GM12878 (cell line): ENCODE data around the gene TFF2. TPM values are rescaled to one million over a fixed set of nuclear protein-coding genes. Genes with fewer than 3 reads are reported as not detected.
A peak's percentile ranks its signal among the peaks of the same experiment; 100 is the strongest.

Experiments used
- ATAC-seq: fragments of 200-7000 bp; cut with Tn5 transposase; 3 replicates; pipeline ENCODE4 v1.9.1; 2020; ENCODE audit warnings: mild to moderate bottlenecking, moderate library complexity
- BruUV-seq: library from RNA; stranded (reverse); fragments of 400-500 nt; replicated peaks from 2 replicates; lab custom pipeline; 2021; lab: Mats Ljungman, UMichigan
- CTCF ChIA-PET: fragments of 300-600 bp; sonication (Branson Sonifier 250); formaldehyde crosslinking; extraction: SDS; loops from one replicate; lab custom pipeline; 2021; ENCODE audit warnings: inconsistent platforms; lab: Yijun Ruan, JAX
- POLR2A ChIA-PET: fragments of 350-600 bp; formaldehyde crosslinking; extraction: SDS; loops from one replicate; lab custom pipeline; 2021; ENCODE audit warnings: inconsistent platforms; lab: Charles Lee
- RAD21 ChIA-PET: fragments of 300-600 bp; sonication (Branson Sonifier 250); formaldehyde crosslinking; loops from one replicate; lab custom pipeline; 2023; ENCODE audit warnings: antibody characterized with exemption; ENCODE audit not compliant: unreplicated experiment; lab: Charles Lee
- SMC1A ChIA-PET: fragments of 300-600 bp; sonication (Branson Sonifier 250); formaldehyde crosslinking; loops from one replicate; lab custom pipeline; 2023; ENCODE audit not compliant: unreplicated experiment, uncharacterized antibody; lab: Charles Lee
- DNase-seq: peaks from one replicate; pipeline ENCODE4 v3.0.0-alpha.2; 2011; ENCODE audit warnings: low read depth, low spot score
- FAIRE-seq: peaks from 3 replicates; lab custom pipeline; 2011; peaks lifted over from hg19 to GRCh38; lab: Jason Lieb, UNC
- H2AFZ ChIP-seq: 2 replicates; pipeline ENCODE4 v1.6.0; 2011; ENCODE audit warnings: low read depth, low read length, control low read depth; ENCODE audit not compliant: control insufficient read depth
- H3K27ac ChIP-seq: 2 replicates; pipeline ENCODE4 v1.5.1; 2011; ENCODE audit warnings: control low read depth; ENCODE audit not compliant: control insufficient read depth, insufficient read depth
- H3K27me3 ChIP-seq, 2 experiments: replicated peaks in 1 of 2; 2 replicates each; pipeline versions ENCODE4 v1.6.0 to v1.6.1; 2011; ENCODE audit warnings: low read length in 1 of 2; ENCODE audit not compliant: control insufficient read depth in 2 of 2, insufficient read depth in 2 of 2
- H3K36me3 ChIP-seq, 2 experiments: 2 replicates each; pipeline ENCODE4 v1.5.1; 2011; ENCODE audit warnings: low read length in 1 of 2; ENCODE audit not compliant: control insufficient read depth in 2 of 2, insufficient read depth in 2 of 2
- H3K4me1 ChIP-seq: 2 replicates; pipeline ENCODE4 v1.6.1; 2011; ENCODE audit warnings: mild to moderate bottlenecking, low read length, moderate library complexity, mixed read lengths; ENCODE audit not compliant: control insufficient read depth, insufficient read depth
- H3K4me2 ChIP-seq: 2 replicates; pipeline ENCODE4 v1.6.0; 2011; ENCODE audit warnings: control low read depth; ENCODE audit not compliant: control insufficient read depth, insufficient read depth
- H3K4me3 ChIP-seq: fragments of 200-600 bp; sonication (generic); 2 replicates; pipeline ENCODE4 v1.5.1; 2016
- H3K79me2 ChIP-seq: 2 replicates; pipeline ENCODE4 v1.6.0; 2011; ENCODE audit warnings: low read length; ENCODE audit not compliant: control insufficient read depth, insufficient read depth
- H3K9ac ChIP-seq: 2 replicates; pipeline ENCODE4 v1.8.0; 2011; ENCODE audit warnings: low read length, control low read depth, mixed read lengths; ENCODE audit not compliant: control insufficient read depth, insufficient read depth
- H3K9me3 ChIP-seq: replicated peaks from 3 replicates; pipeline ENCODE4 v1.5.1; 2011; ENCODE audit warnings: mild to moderate bottlenecking, low read length; ENCODE audit not compliant: control insufficient read depth, insufficient read depth
- H4K20me1 ChIP-seq: 2 replicates; pipeline ENCODE4 v1.6.0; 2011; ENCODE audit not compliant: control insufficient read depth, insufficient read depth
- FOXK2 ChIP-seq: fragments of 450-650 bp; IDR thresholded peaks from 2 replicates; pipeline ENCODE4 v1.6.1; 2017; ENCODE audit warnings: mild to moderate bottlenecking, moderate library complexity
- IRF5 ChIP-seq: fragments of 450-650 bp; IDR thresholded peaks from 2 replicates; pipeline ENCODE4 v1.6.1; 2017; ENCODE audit warnings: borderline replicate concordance
- KLF5 ChIP-seq: fragments of 450-650 bp; IDR thresholded peaks from 2 replicates; pipeline ENCODE4 v1.6.1; 2014; ENCODE audit warnings: mild to moderate bottlenecking; ENCODE audit not compliant: partially characterized antibody
- NR2C1 ChIP-seq: fragments of 450-650 bp; IDR thresholded peaks from 2 replicates; pipeline ENCODE4 v1.6.1; 2017; ENCODE audit warnings: antibody characterized with exemption, mild to moderate bottlenecking, moderate library complexity
- POLR2AphosphoS2 ChIP-seq: IDR thresholded peaks from 2 replicates; pipeline ENCODE4 v1.6.1; 2011; ENCODE audit warnings: low read depth, mild to moderate bottlenecking, low read length, improper control_type of control experiment, moderate library complexity
- SUZ12 ChIP-seq: fragments of 200-600 bp; sonication (generic); IDR thresholded peaks from one replicate; pipeline ENCODE4 v1.6.1; 2018; ENCODE audit warnings: antibody characterized with exemption, mild to moderate bottlenecking; ENCODE audit not compliant: unreplicated experiment
- ZNF592 ChIP-seq: fragments of 450-650 bp; IDR thresholded peaks from 2 replicates; pipeline ENCODE4 v1.6.1; 2017; ENCODE audit warnings: mild to moderate bottlenecking, moderate library complexity
- WGBS: methylation state at CpG from one replicate; pipeline ENCODE4 v1.1.6; 2016; ENCODE audit warnings: low lambda C conversion rate; ENCODE audit not compliant: insufficient replicate concordance, insufficient coverage; ENCODE audit errors: missing lambda C conversion rate; 5-methylcytosine and 5-hydroxymethylcytosine counted together
- in situ Hi-C: fragments of 300-500 bp; cut with MboI; formaldehyde crosslinking; loops from 9 replicates; pipeline ENCODE4 v1.14.3; 2018; ENCODE audit warnings: mixed read lengths
- intact Hi-C: fragments of 100-400 bp; cut with micrococcal nuclease; formaldehyde crosslinking; loops from one replicate; pipeline ENCODE4 v1.14.2; 2022; ENCODE audit not compliant: unreplicated experiment
- polyA plus RNA-seq, 11 experiments: library from polyadenylated mRNA; depleted of rRNA in 4 of 11; unstranded in 6 of 11; stranded (reverse) in 5 of 11; fragments of >200 nt; fragmentation: Nextera tagmentation in 4 of 11; fragmentation: Illumina TruSeq in 1 of 11; extraction: Ambion mirVana in 4 of 11; extraction: Trizol in 1 of 11; gene quantifications; 1 replicate in 1 of 11; 2 replicates in 10 of 11; pipeline versions ENCODE4 v1.2.1 to v1.2.3, GENCODE V29; 2011 to 2016; ENCODE audit warnings: inconsistent platforms in 2 of 11, missing spikeins in 2 of 11, low read depth in 1 of 11
- total RNA-seq, 4 experiments: library from RNA; depleted of rRNA in 3 of 4; stranded (reverse); fragments of >200 nt in 3 of 4; fragmentation: Illumina TruSeq in 1 of 4; extraction: Trizol in 1 of 4; gene quantifications; 2 replicates each; pipeline versions ENCODE4 v1.2.1 to v1.2.3, GENCODE V29; 2013 to 2021

Gene TFF2
- total and polyA plus RNA-seq, 10 of the 15 experiments (the other 5 are each of a cell fraction or from before 2014, with no cell fraction given) = 0.56 TPM; not detected in 9

GRCh38 chr21:42389449-42389835 lies 38.6 kb upstream of the TFF2 start:
- H3K9me3 ChIP-seq = no peaks in the 10 kb centered on the region
- DNase-seq (no peak), ATAC-seq (no peak), FAIRE-seq (no peak)
- H3K4me2 ChIP-seq = peak overlapping the region; percentile 53
- H3K79me2 ChIP-seq = peaks cover 9% of the 10 kb centered on the region
- no peaks in the 10 kb centered on the region for H4K20me1 ChIP-seq
- CTCF ChIA-PET = no interaction called here
- 90% methylated on average over 6 of the region's 6 CpGs for WGBS
- intact Hi-C loops (no loop called here), in situ Hi-C loops (no loop called here)
- POLR2A ChIA-PET = no interaction called here
- H2AFZ ChIP-seq = no peak overlapping the region
- H3K36me3 ChIP-seq = no peaks in the 10 kb centered on the region
- H3K27me3 ChIP-seq = no peaks in the 10 kb centered on the region
- peaks cover 63% of the 10 kb centered on the region for H3K4me1 ChIP-seq
- H3K4me3 ChIP-seq = peak overlapping the region; percentile 26; the same call in 1 of the 2 replicates
- H3K9ac ChIP-seq = 0 out of 2 replicates have a peak overlapping the region, but pooled peaks have one; percentile 24
- SMC1A ChIA-PET = no interaction called here
- TF ChIP-seq FOXK2 = no peak
- no peak for TF ChIP-seq SUZ12
- no peak for TF ChIP-seq POLR2AphosphoS2
- TF ChIP-seq IRF5 = no peak
- no peak for TF ChIP-seq NR2C1
- TF ChIP-seq ZNF592 = no peak
- TF ChIP-seq KLF5 = no peak
- BruUV-seq = no TSS peak
- peak overlapping the region; percentile 10 for H3K27ac ChIP-seq
- RAD21 ChIA-PET = no interaction called here
